Measurements from ENCODE around the gene UPF1.

UPF1 gene

GRCh38 chr19:18870531-18871172 lies 38.9 kb downstream of the UPF1 start:
- TF ChIP-seq CTCF (IDR thresholded peaks at IDR 0.05; ENCODE audit: low read length) (no peak), EZH2phosphoT487 (IDR thresholded peaks at IDR 0.05; ENCODE audit: low read length) (no peak), EZH2 (optimal IDR thresholded peaks at IDR 0.05; ENCODE audit: low read depth, low read length) (no peak)
- Histone ChIP-seq H3K9ac (ENCODE audit: low read length) (no peak overlapping the region), H3K9me2 (replicated peaks; ENCODE audit: insufficient read depth, low read length) (no peaks in the 10 kb centered on the region), H3K79me2 (ENCODE audit: low read length) (no peaks in the 10 kb centered on the region), H3K9me3 (replicated peaks; ENCODE audit: insufficient read depth, low read length) (no peaks in the 10 kb centered on the region), H3K27ac (ENCODE audit: low read length) (no peak overlapping the region), H3K4me2 (ENCODE audit: low read depth, low read length) (no peak overlapping the region), H3K4me3 (ENCODE audit: low read length) (no peak overlapping the region), H3F3A (ENCODE audit: insufficient read depth, low read length) (peaks cover 4% of the 10 kb centered on the region; the same call in 1 of the 2 replicates), H3K36me3 (replicated peaks; ENCODE audit: insufficient read depth, low read length) (peaks cover 4% of the 10 kb centered on the region), H4K20me1 (ENCODE audit: insufficient read depth, low read length) (no peaks in the 10 kb centered on the region), H3K27me3 (replicated peaks; ENCODE audit: insufficient read depth, low read length) (no peaks in the 10 kb centered on the region), H2AFZ (ENCODE audit: low read length) (no peak overlapping the region), H3K4me1 (ENCODE audit: low read length) (no peaks in the 10 kb centered on the region)
- no peak for DNase-seq

- TF ChIP-seq EZH2phosphoT487 (IDR thresholded peaks at IDR 0.05; ENCODE audit: low read length) (no peak), EZH2 (optimal IDR thresholded peaks at IDR 0.05; ENCODE audit: low read depth, low read length) (no peak), CTCF (IDR thresholded peaks at IDR 0.05; ENCODE audit: low read length) (no peak)
- Histone ChIP-seq H3K4me1 (ENCODE audit: low read length) (no peaks in the 10 kb centered on the region), H3K9me2 (replicated peaks; ENCODE audit: insufficient read depth, low read length) (no peaks in the 10 kb centered on the region), H4K20me1 (ENCODE audit: insufficient read depth, low read length) (no peaks in the 10 kb centered on the region), H3K9ac (ENCODE audit: low read length) (no peak overlapping the region), H3K79me2 (ENCODE audit: low read length) (no peaks in the 10 kb centered on the region), H3K27me3 (replicated peaks; ENCODE audit: insufficient read depth, low read length) (no peaks in the 10 kb centered on the region), H3K4me2 (ENCODE audit: low read depth, low read length) (no peak overlapping the region), H3F3A (ENCODE audit: insufficient read depth, low read length) (no peaks in the 10 kb centered on the region; the same call in 1 of the 2 replicates), H2AFZ (ENCODE audit: low read length) (no peak overlapping the region), H3K4me3 (ENCODE audit: low read length) (no peak overlapping the region), H3K36me3 (replicated peaks; ENCODE audit: insufficient read depth, low read length) (peaks cover 4% of the 10 kb centered on the region), H3K9me3 (replicated peaks; ENCODE audit: insufficient read depth, low read length) (no peaks in the 10 kb centered on the region), H3K27ac (ENCODE audit: low read length) (no peak overlapping the region)
- no peak for DNase-seq
Measured at GRCh38 chr19:18871543-18871942, 39.8 kb downstream of the UPF1 start.

DNA sequence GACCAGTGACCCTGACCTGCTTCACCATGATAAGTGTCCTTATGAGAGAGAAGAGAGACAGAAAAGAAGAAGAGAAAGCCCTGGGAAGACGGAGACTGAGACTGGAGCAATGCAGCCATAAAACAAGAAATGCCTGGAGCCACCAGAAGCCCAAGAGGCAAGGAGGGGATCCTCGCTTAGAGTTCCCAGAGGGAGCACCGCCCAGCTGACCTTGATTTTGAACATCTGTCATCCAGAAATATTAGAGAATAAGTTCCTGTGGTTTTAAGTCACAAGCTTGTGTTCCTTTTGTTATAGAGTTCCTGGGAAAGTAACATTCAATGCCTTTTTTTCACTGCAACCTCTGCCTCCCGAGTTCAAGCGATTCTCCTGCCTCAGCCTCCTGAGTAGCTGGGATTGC lies 44.0 kb downstream of the UPF1 start:
- no peak for TF ChIP-seq EZH2phosphoT487 (IDR thresholded peaks at IDR 0.05; ENCODE audit: low read length)
- no peak for TF ChIP-seq EZH2 (optimal IDR thresholded peaks at IDR 0.05; ENCODE audit: low read depth, low read length)
- no peak for TF ChIP-seq CTCF (IDR thresholded peaks at IDR 0.05; ENCODE audit: low read length)
- no peak for DNase-seq
- H2AFZ ChIP-seq (ENCODE audit: low read length), result no peak overlapping the region

More for the DNA sequence above, 44.0 kb downstream of the UPF1 start:
- Histone ChIP-seq H3K79me2 (ENCODE audit: low read length) (no peaks in the 10 kb centered on the region), H3K4me3 (ENCODE audit: low read length) (no peak overlapping the region), H3K27ac (ENCODE audit: low read length) (no peak overlapping the region), H3K9me2 (replicated peaks; ENCODE audit: insufficient read depth, low read length) (no peaks in the 10 kb centered on the region), H3K9me3 (replicated peaks; ENCODE audit: insufficient read depth, low read length) (no peaks in the 10 kb centered on the region), H3K9ac (ENCODE audit: low read length) (no peak overlapping the region), H3F3A (ENCODE audit: insufficient read depth, low read length) (no peaks in the 10 kb centered on the region; the same call in 1 of the 2 replicates), H3K4me2 (ENCODE audit: low read depth, low read length) (no peak overlapping the region), H3K4me1 (ENCODE audit: low read length) (no peaks in the 10 kb centered on the region), H4K20me1 (ENCODE audit: insufficient read depth, low read length) (no peaks in the 10 kb centered on the region), H3K36me3 (replicated peaks; ENCODE audit: insufficient read depth, low read length) (no peaks in the 10 kb centered on the region), H3K27me3 (replicated peaks; ENCODE audit: insufficient read depth, low read length) (no peaks in the 10 kb centered on the region)
